Right lobe of liver (tissue), 4 donors: ENCODE data around the gene ABCC5.

Source experiments
- POLR2A ChIP-seq: fragments of 450-650 bp; IDR thresholded peaks from one replicate; pipeline ENCODE4 v1.6.1; 2017; ENCODE audit warnings: antibody characterized with exemption, mild to moderate bottlenecking
- TF ChIP-seq, protein P1 (sequence below), 4 donors: fragments of 200-600 bp in 3 of 4; fragments of 450-650 bp in 1 of 4; IDR thresholded peaks; one replicate each; pipeline versions ENCODE4 v1.5.1 to v1.8.0; 2016 to 2022; ENCODE audit warnings: antibody characterized with exemption in 4 of 4, mild to moderate bottlenecking in 2 of 4
- donor health status: DM: no; HTN: no; CAD: no.
- donor health status: DM: no; HTN: no; CAD: no.
- donor health status: DM: no; HTN: yes; CAD: no.

DNA sequence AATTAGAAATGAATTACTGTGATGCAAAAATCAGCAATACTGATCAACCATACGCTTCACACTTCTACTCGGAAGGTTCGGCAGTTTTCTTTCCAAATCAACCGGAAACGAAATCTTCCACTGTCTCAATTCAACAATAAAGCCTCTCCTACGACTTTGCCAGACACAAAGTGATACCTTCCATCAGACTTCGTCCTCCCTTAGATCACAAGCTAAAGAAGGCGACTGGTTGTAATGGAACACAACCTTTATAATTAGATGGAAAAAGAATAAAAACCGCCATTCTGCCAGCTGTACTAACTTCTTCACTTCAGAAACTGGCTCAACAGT is 133.6 kb downstream of the ABCC5 start:
- TF ChIP-seq, protein P1, sequence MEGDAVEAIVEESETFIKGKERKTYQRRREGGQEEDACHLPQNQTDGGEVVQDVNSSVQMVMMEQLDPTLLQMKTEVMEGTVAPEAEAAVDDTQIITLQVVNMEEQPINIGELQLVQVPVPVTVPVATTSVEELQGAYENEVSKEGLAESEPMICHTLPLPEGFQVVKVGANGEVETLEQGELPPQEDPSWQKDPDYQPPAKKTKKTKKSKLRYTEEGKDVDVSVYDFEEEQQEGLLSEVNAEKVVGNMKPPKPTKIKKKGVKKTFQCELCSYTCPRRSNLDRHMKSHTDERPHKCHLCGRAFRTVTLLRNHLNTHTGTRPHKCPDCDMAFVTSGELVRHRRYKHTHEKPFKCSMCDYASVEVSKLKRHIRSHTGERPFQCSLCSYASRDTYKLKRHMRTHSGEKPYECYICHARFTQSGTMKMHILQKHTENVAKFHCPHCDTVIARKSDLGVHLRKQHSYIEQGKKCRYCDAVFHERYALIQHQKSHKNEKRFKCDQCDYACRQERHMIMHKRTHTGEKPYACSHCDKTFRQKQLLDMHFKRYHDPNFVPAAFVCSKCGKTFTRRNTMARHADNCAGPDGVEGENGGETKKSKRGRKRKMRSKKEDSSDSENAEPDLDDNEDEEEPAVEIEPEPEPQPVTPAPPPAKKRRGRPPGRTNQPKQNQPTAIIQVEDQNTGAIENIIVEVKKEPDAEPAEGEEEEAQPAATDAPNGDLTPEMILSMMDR (IDR thresholded peaks at IDR 0.05), result no peak
- TF ChIP-seq POLR2A, result no peak
